NCI-H82 treated with DMSO at 0.1 percent for 48 hours (cell line): ENCODE results near the gene MARK3.

Experiments
- DNase-seq: peaks from one replicate; lab custom pipeline; 2025; ENCODE audit not compliant: unreplicated experiment; lab: John Stamatoyannopoulos, UW

MARK3 gene

GRCh38 chr14:103547455-103547940 lies 162.3 kb downstream of the MARK3 start:
- no peak for DNase-seq

GRCh38 chr14:103547941-103548462 lies 162.8 kb downstream of the MARK3 start:
- no peak for DNase-seq

GRCh38 chr14:103548463-103549351 lies 163.5 kb downstream of the MARK3 start:
- DNase-seq = no peak

GRCh38 chr14:103549361-103550311 lies 164.4 kb downstream of the MARK3 start:
- no peak for DNase-seq

- no peak for DNase-seq
These were observed 165.5 kb downstream of the MARK3 start for GRCh38 chr14:103550451-103551337.

GRCh38 chr14:103551338-103551762 lies 166.1 kb downstream of the MARK3 start:
- no peak for DNase-seq

GRCh38 chr14:103552011-103552845 lies 167.0 kb downstream of the MARK3 start:
- DNase-seq = no peak

GRCh38 chr14:103552846-103553210 lies 167.6 kb downstream of the MARK3 start:
- no peak for DNase-seq
